HepG2 (cell line): ENCODE data around the gene NPHP4. TPM values are rescaled to one million over a fixed set of nuclear protein-coding genes. Genes with fewer than 3 reads are reported as not detected.

Experiments
- ATAC-seq: fragments of 200-7000 bp; cut with Tn5 transposase; 3 replicates; pipeline ENCODE4 v1.9.1; 2020; ENCODE audit warnings: mild to moderate bottlenecking, moderate library complexity
- BruUV-seq: library from RNA; stranded (reverse); fragments of 400-500 nt; replicated peaks from 2 replicates; lab custom pipeline; 2021; lab: Mats Ljungman, UMichigan
- CTCF ChIA-PET: fragments of 300-600 bp; formaldehyde crosslinking; extraction: SDS; loops from one replicate; lab custom pipeline; 2021; ENCODE audit warnings: low total read pairs, inconsistent platforms, low intra/inter-chr PET ratio; lab: Yijun Ruan, JAX
- POLR2A ChIA-PET: fragments of 350-600 bp; sonication (Branson Sonifier 250); formaldehyde crosslinking; loops from one replicate; lab custom pipeline; 2020; ENCODE audit warnings: antibody characterized with exemption, inconsistent platforms; lab: Yijun Ruan, JAX
- DNase-seq: peaks from one replicate; pipeline ENCODE4 v3.0.0-alpha.2; 2015; ENCODE audit warnings: low spot score
- FAIRE-seq: peaks from 3 replicates; lab custom pipeline; 2011; peaks lifted over from hg19 to GRCh38; lab: Jason Lieb, UNC
- H2AFZ ChIP-seq: one replicate; pipeline ENCODE4 v1.6.1; 2011; ENCODE audit warnings: low read length, inconsistent platforms
- H3K27ac ChIP-seq: fragments of 300-600 bp; 3 replicates; pipeline ENCODE4 v1.8.0; 2011; ENCODE audit warnings: mixed run types, mild to moderate bottlenecking, mixed read lengths, low read length, inconsistent platforms; ENCODE audit not compliant: insufficient read depth; ENCODE audit errors: extremely low read length
- H3K27me3 ChIP-seq, 2 experiments: fragments of 200-600 bp in 1 of 2; 2 replicates in 1 of 2; 3 replicates in 1 of 2; pipeline versions ENCODE4 v1.6.0 to v1.8.0; 2011; ENCODE audit warnings: low read length in 2 of 2, mild to moderate bottlenecking in 2 of 2, moderate library complexity in 2 of 2, inconsistent platforms in 1 of 2; ENCODE audit not compliant: insufficient read depth in 2 of 2, control insufficient read depth in 1 of 2
- H3K36me3 ChIP-seq, 2 experiments: fragments of 200-600 bp in 1 of 2; replicated peaks in 1 of 2; 2 replicates in 1 of 2; 3 replicates in 1 of 2; pipeline versions ENCODE4 v1.5.1 to v1.8.0; 2011; ENCODE audit warnings: low read length in 2 of 2, inconsistent platforms in 1 of 2; ENCODE audit not compliant: insufficient read depth in 2 of 2, control insufficient read depth in 1 of 2
- H3K4me1 ChIP-seq: 2 replicates; pipeline ENCODE4 v1.5.1; 2012; ENCODE audit warnings: low read length, inconsistent platforms; ENCODE audit not compliant: insufficient read depth
- H3K4me2 ChIP-seq: 2 replicates; pipeline ENCODE4 v1.6.0; 2011; ENCODE audit warnings: low read depth, low read length, inconsistent platforms
- H3K4me3 ChIP-seq, 3 experiments: fragments of 200-600 bp in 1 of 3; sonication (generic), shearing (Covaris generic) in 1 of 3; replicated peaks in 1 of 3; 2 replicates each; pipeline ENCODE4 v1.5.1; 2011 to 2016; ENCODE audit warnings: low read length in 3 of 3, inconsistent platforms in 2 of 3, low read depth in 2 of 3, mild to moderate bottlenecking in 2 of 3, control low read depth in 1 of 3, mixed read lengths in 1 of 3; ENCODE audit not compliant: insufficient read depth in 1 of 3
- H3K79me2 ChIP-seq: one replicate; pipeline ENCODE4 v1.6.1; 2011; ENCODE audit warnings: low read length, inconsistent platforms; ENCODE audit not compliant: insufficient read depth
- H3K9ac ChIP-seq: 2 replicates; pipeline ENCODE4 v1.6.0; 2011; ENCODE audit warnings: mild to moderate bottlenecking, low read depth, low read length, inconsistent platforms; ENCODE audit not compliant: insufficient read depth
- H3K9me3 ChIP-seq: 2 replicates; pipeline ENCODE4 v1.5.1; 2012; ENCODE audit warnings: mild to moderate bottlenecking, low read length
- H4K20me1 ChIP-seq: 2 replicates; pipeline ENCODE4 v1.6.0; 2011; ENCODE audit warnings: inconsistent platforms, mild to moderate bottlenecking, low read length, moderate library complexity; ENCODE audit not compliant: insufficient read depth
- CEBPB ChIP-seq: IDR thresholded peaks from 2 replicates; pipeline ENCODE4 v1.6.1; 2011; ENCODE audit warnings: low read depth, low read length, improper control_type of control experiment, borderline replicate concordance
- CREB3 ChIP-seq: sonication (generic); formaldehyde crosslinking; IDR thresholded peaks from 2 replicates; pipeline ENCODE4 v1.5.0; 2020; ENCODE audit warnings: missing genetic modification reagents
- ESRRA ChIP-seq: sonication (generic); formaldehyde crosslinking; IDR thresholded peaks from 2 replicates; pipeline ENCODE4 v1.5.1; 2020; ENCODE audit warnings: mild to moderate bottlenecking, low read depth, missing genetic modification reagents
- TBL1XR1 ChIP-seq: fragments of 150-350 bp; IDR thresholded peaks from 2 replicates; pipeline ENCODE4 v1.6.1; 2014; ENCODE audit warnings: borderline replicate concordance, low read length; ENCODE audit not compliant: partially characterized antibody
- ZFP62 ChIP-seq: sonication (generic); formaldehyde crosslinking; IDR thresholded peaks from 2 replicates; pipeline ENCODE4 v1.4.0; 2020; ENCODE audit warnings: missing genetic modification reagents
- ZNF225 ChIP-seq: sonication (generic); formaldehyde crosslinking; IDR thresholded peaks from 2 replicates; pipeline ENCODE4 v1.4.0; 2020; ENCODE audit warnings: mild to moderate bottlenecking, missing genetic modification reagents
- ZNF761 ChIP-seq: sonication (generic); formaldehyde crosslinking; conservative IDR thresholded peaks from 2 replicates; pipeline ENCODE4 v1.4.0; 2020; ENCODE audit warnings: mild to moderate bottlenecking, missing genetic modification reagents
- ZNF782 ChIP-seq: sonication (generic); formaldehyde crosslinking; IDR thresholded peaks from 2 replicates; pipeline ENCODE4 v1.4.0; 2020; ENCODE audit warnings: missing genetic modification reagents, mild to moderate bottlenecking, borderline replicate concordance
- WGBS: methylation state at CpG from one replicate; pipeline ENCODE4 v1.1.6; 2017; ENCODE audit warnings: low lambda C conversion rate; 5-methylcytosine and 5-hydroxymethylcytosine counted together
- in situ Hi-C: cut with HindIII; loops from 2 replicates; pipeline ENCODE4 v1.10.0; 2017; ENCODE audit warnings: low pct_unique_long_range_greater_than_20kb; ENCODE audit not compliant: extremely low pct_ligation_motif_present
- intact Hi-C: fragments of 100-400 bp; cut with micrococcal nuclease; formaldehyde crosslinking; loops from one replicate; pipeline ENCODE4 v1.10.0; 2022; ENCODE audit not compliant: unreplicated experiment
- polyA plus RNA-seq, 8 experiments: library from polyadenylated mRNA; depleted of rRNA in 3 of 8; stranded (reverse) in 7 of 8; unstranded in 1 of 8; fragments of >200 nt; fragmentation: Illumina TruSeq in 4 of 8; extraction: Trizol in 4 of 8; gene quantifications; 2 replicates each; pipeline versions ENCODE4 v1.2.1 to v1.2.3, GENCODE V29; 2011 to 2016; ENCODE audit warnings: low read depth in 4 of 8, missing spikeins in 1 of 8, mixed read lengths in 1 of 8; ENCODE audit not compliant: insufficient read depth in 1 of 8
- total RNA-seq, 5 experiments: library from RNA; depleted of rRNA; stranded (reverse); fragments of >200 nt; fragmentation: Illumina TruSeq; extraction: Trizol; gene quantifications; 2 replicates each; pipeline ENCODE4 v1.2.3, GENCODE V29; 2016; ENCODE audit warnings: low read depth in 1 of 5
- TF ChIP-seq, protein P1 (sequence below): sonication (generic); formaldehyde crosslinking; IDR thresholded peaks from 2 replicates; pipeline ENCODE4 v1.8.1; 2023; ENCODE audit warnings: missing genetic modification reagents, inconsistent platforms, borderline replicate concordance
- TF ChIP-seq, protein P2 (sequence below): sonication (generic); formaldehyde crosslinking; IDR thresholded peaks from 2 replicates; pipeline ENCODE4 v1.4.0; 2020; ENCODE audit warnings: missing genetic modification reagents

Gene NPHP4
- total and polyA plus RNA-seq, 2 of the 13 experiments (the other 11 are each of a cell fraction or from before 2014, with no cell fraction given), result 4.4 to 6.8 TPM

- ChIA-PET CTCF (no interaction called here), POLR2A (interaction anchor here (0.7 to 1.0 kb wide), 2 partner anchors 15 to 18 kb away, joined by 3 to 4 read pairs; no protein-coding TSS in a partner anchor)
- FAIRE-seq, result no peak
- no peak for ATAC-seq
- Histone ChIP-seq H3K27me3 (no peaks in the 10 kb centered on the region), H2AFZ (no peak overlapping the region), H3K27ac (no peak overlapping the region), H3K4me3 (no peak overlapping the region), H3K4me2 (no peak overlapping the region), H3K36me3 (no peaks in the 10 kb centered on the region), H4K20me1 (no peaks in the 10 kb centered on the region), H3K9ac (no peak overlapping the region), H3K4me1 (peaks cover 20% of the 10 kb centered on the region), H3K9me3 (no peaks in the 10 kb centered on the region), H3K79me2 (no peaks in the 10 kb centered on the region)
- in situ Hi-C loops (no loop called here), intact Hi-C loops (no loop called here)
- WGBS, result 61% methylated on average over 10 of the region's 10 CpGs
- no TSS peak for BruUV-seq
- DNase-seq, result no peak
- TF ChIP-seq TBL1XR1, result no peak
- TF ChIP-seq, protein P1, sequence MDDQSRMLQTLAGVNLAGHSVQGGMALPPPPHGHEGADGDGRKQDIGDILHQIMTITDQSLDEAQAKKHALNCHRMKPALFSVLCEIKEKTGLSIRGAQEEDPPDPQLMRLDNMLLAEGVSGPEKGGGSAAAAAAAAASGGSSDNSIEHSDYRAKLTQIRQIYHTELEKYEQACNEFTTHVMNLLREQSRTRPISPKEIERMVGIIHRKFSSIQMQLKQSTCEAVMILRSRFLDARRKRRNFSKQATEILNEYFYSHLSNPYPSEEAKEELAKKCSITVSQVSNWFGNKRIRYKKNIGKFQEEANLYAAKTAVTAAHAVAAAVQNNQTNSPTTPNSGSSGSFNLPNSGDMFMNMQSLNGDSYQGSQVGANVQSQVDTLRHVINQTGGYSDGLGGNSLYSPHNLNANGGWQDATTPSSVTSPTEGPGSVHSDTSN (CRISPR knock-in tag), result no peak
- no peak for TF ChIP-seq ZFP62 (CRISPR knock-in tag)
- no peak for TF ChIP-seq ESRRA
Measured at GRCh38 chr1:6010554-6010953, 18.3 kb upstream of the NPHP4 start.

DNA sequence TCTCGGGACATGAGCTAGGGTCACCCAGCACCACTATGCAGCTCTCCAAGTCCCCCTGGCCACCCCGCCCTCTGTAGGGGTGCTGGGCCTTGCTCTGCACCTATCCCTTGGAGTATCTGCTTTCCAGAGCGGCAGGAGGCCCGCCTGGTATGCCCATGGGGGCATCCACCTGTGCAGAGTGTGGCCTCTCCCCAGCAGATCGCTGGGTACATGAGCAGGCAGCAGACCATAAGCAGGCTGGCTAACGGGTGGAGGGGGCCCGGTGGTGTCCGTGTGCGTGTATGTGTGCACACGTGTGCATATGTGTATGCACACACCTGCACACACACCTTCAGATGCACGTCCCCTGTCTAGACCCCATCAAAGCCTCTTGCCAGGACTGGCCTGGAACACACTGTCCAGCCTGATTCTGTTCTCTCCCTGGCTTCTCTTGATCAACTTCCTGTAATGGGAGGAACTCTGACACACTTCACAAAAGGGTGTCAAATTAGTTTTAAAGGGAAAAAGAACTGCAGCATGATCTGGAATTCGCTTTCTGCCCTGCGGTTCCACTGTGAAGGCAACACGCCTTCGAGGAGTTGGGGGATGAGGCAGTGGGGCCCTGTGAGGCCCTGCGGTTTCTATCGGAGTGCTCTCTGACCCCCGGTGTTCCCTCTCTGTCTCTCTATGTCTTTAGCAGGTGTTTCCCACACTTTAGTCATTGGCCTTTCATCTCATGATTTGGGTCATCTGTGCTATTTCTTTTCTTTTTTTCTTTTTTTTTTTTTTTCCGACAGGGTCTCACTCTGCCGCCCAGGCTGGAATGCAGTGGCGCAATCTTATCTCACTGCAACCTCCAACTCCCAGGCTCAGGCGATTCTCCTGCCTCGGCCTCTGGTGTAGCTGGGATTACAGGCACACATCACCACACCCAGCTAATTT is 17.2 kb upstream of the NPHP4 start:
- Histone ChIP-seq H3K79me2 (no peaks in the 10 kb centered on the region), H3K4me2 (peak overlapping the region; percentile 44), H3K36me3 (no peaks in the 10 kb centered on the region), H3K9me3 (no peaks in the 10 kb centered on the region), H3K9ac (no peak overlapping the region), H4K20me1 (no peaks in the 10 kb centered on the region), H3K4me3 (no peak overlapping the region; a peak in 1 of 6 replicates), H2AFZ (no peak overlapping the region), H3K4me1 (peaks cover 24% of the 10 kb centered on the region), H3K27ac (no peak overlapping the region), H3K27me3 (no peaks in the 10 kb centered on the region)
- 11% methylated on average over 14 of the region's 23 CpGs for WGBS
- FAIRE-seq (peak; percentile 26), ATAC-seq (peak; percentile 55), DNase-seq (peak; percentile 48)
- intact Hi-C loops, result no loop called here
- POLR2A ChIA-PET, result interaction anchor here (1.0 kb wide), 1 partner anchor 16 kb away, joined by 4 read pairs; no protein-coding TSS in a partner anchor
- CTCF ChIA-PET, result no interaction called here
- in situ Hi-C loops, result no loop called here
- BruUV-seq, result no TSS peak
- peak; percentile 67; the same call in 1 of the 2 replicates for TF ChIP-seq CEBPB
- TF ChIP-seq, protein P2, sequence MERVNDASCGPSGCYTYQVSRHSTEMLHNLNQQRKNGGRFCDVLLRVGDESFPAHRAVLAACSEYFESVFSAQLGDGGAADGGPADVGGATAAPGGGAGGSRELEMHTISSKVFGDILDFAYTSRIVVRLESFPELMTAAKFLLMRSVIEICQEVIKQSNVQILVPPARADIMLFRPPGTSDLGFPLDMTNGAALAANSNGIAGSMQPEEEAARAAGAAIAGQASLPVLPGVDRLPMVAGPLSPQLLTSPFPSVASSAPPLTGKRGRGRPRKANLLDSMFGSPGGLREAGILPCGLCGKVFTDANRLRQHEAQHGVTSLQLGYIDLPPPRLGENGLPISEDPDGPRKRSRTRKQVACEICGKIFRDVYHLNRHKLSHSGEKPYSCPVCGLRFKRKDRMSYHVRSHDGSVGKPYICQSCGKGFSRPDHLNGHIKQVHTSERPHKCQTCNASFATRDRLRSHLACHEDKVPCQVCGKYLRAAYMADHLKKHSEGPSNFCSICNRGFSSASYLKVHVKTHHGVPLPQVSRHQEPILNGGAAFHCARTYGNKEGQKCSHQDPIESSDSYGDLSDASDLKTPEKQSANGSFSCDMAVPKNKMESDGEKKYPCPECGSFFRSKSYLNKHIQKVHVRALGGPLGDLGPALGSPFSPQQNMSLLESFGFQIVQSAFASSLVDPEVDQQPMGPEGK, result peak; percentile 15; the same call in 1 of the 2 replicates
- no peak for TF ChIP-seq ZNF761 (CRISPR knock-in tag)
- TF ChIP-seq CREB3 (CRISPR knock-in tag), result no peak
- no peak for TF ChIP-seq ZNF782 (CRISPR knock-in tag)
- no peak for TF ChIP-seq ZNF225 (CRISPR knock-in tag)
